ENCODE measurements around the gene FFAR1.

The FFAR1 gene

DNA sequence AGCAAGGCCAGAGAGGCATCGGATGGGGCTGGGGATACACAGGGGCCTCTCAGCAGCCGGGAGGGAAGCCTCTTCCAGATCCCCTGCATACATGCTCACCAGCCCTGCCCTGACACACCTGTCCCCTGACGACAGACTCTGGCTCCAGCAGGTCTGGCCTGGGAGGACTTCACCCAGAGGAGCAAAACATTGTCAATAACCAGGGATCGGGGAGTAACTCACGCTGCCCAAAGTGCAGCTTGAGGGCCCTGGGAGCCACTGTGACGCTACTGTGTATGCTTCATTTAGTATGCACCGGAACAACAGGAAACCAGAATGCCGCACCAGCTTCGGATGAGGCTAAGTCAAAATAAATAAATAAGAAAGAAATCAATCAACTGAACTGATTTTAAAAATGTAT, 31.1 kb upstream of the FFAR1 start:
- FAIRE-seq (no peak), DNase-seq (ENCODE audit: insufficient read length) (no peak)
- TF ChIP-seq POLR2AphosphoS5 (IDR thresholded peaks at IDR 0.05; ENCODE audit: low read depth, low read length) = no peak
- TF ChIP-seq POLR2A (IDR thresholded peaks at IDR 0.05; ENCODE audit: low read depth, low read length) = no peak
- TF ChIP-seq TAF1 (IDR thresholded peaks at IDR 0.05; ENCODE audit: borderline replicate concordance, low read depth, low read length) = no peak

DNA sequence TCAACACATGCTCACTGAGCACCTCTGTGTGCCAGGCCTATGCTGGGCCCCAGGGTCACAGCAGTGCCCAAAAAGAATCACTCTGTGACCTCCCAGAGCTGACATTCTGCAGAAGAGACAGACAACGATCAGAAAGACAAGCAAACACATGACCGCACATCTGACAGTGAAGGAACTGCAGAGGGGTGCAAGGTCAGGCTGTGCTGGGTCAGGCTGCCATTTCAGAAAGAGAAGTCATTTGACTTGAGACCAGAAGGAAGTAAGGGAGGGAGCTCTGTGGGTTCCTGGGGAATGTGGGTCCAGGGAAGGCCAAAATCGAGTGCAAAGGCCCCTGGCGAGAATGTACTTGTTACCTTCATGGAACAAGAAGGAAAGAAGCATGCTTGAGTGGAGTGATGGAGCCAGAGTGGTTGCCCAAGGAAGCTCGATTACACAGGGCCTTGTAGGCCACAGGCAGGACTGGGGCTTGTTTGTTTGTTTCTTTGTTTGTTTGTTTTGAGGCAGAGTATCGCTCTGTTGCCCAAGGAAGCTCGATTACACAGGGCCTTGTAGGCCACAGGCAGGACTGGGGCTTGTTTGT, 30.1 kb upstream of the FFAR1 start:
- DNase-seq (ENCODE audit: insufficient read length) (no peak), FAIRE-seq (peak; percentile 40)

DNA sequence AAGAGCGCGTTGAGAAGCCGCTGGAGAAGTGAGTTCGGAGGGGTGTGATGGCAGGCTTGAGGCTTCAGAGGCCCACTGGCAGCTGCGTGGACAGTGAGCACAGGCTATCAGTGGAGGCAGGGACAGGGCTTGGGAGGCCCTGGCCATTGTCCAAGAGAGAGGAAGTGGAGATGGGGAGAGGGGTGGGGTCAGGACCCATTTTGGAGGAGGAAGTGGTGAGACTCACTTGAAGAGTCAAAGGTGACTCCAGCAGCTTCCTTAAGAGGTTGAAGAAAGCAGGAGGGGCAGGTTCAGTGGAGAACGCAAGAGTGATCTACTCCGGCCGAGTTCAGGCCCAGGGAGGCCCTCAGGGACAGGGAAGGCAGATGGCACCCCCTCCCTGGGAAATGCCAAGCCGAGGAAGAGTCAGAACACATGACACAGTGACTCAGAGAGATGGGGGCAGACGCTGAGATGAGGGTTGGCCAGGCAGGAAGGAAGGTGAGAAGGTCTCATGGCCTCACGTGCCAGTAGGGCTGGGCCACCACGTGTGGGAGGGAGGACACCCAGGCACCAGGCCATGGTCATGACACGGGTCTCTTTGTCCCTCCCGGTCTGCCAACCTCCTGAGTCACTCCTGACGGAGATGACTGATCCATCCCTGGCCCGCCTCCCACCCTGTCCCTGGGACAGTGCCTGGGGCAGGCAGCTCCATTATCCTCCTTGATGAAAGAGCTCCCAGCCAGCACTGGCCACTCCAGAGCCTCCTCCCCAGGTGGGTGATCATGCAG, 28.8 kb upstream of the FFAR1 start:
- TF ChIP-seq POLR2AphosphoS5 (IDR thresholded peaks at IDR 0.05; ENCODE audit: low read depth, low read length) (no peak), TAF1 (IDR thresholded peaks at IDR 0.05; ENCODE audit: borderline replicate concordance, low read depth, low read length) (no peak), POLR2A (IDR thresholded peaks at IDR 0.05; ENCODE audit: low read depth, low read length) (no peak)
- FAIRE-seq (peak; percentile 48), DNase-seq (ENCODE audit: insufficient read length) (peak; percentile 13)

More for the DNA sequence above, 30.1 kb upstream of the FFAR1 start:
- TF ChIP-seq POLR2AphosphoS5 (IDR thresholded peaks at IDR 0.05; ENCODE audit: low read depth, low read length) = no peak
- no peak for TF ChIP-seq POLR2A (IDR thresholded peaks at IDR 0.05; ENCODE audit: low read depth, low read length)
- no peak for TF ChIP-seq TAF1 (IDR thresholded peaks at IDR 0.05; ENCODE audit: borderline replicate concordance, low read depth, low read length)

- TF ChIP-seq POLR2AphosphoS5 (IDR thresholded peaks at IDR 0.05; ENCODE audit: low read depth, low read length) (no peak), POLR2A (IDR thresholded peaks at IDR 0.05; ENCODE audit: low read depth, low read length) (no peak), TAF1 (IDR thresholded peaks at IDR 0.05; ENCODE audit: borderline replicate concordance, low read depth, low read length) (no peak)
- DNase-seq (ENCODE audit: insufficient read length) (no peak), FAIRE-seq (peak; percentile 72)
Measured at GRCh38 chr19:35320065-35320713, 27.5 kb upstream of the FFAR1 start.

DNA sequence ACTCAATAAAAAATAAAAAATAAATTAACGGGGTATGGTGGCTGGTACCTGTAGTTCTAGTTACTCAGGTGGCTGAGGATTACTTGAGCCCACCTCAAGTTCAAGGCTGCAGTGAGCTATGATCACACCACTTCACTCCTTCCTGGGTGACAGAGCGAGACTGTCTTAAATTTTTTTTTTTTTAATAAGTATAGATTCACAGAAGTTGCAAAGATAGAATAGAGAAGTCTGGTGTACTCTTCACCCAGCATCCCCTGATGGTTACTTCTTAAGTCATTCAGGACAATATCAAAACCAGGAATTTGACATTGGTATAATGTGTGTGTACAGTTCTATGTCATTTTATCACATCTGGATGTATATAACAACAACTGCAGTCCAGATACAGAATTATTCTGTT, 26.4 kb upstream of the FFAR1 start:
- TF ChIP-seq POLR2A (IDR thresholded peaks at IDR 0.05; ENCODE audit: low read depth, low read length) (no peak), TAF1 (IDR thresholded peaks at IDR 0.05; ENCODE audit: borderline replicate concordance, low read depth, low read length) (no peak), POLR2AphosphoS5 (IDR thresholded peaks at IDR 0.05; ENCODE audit: low read depth, low read length) (no peak)
- no peak for DNase-seq (ENCODE audit: insufficient read length)
- no peak for FAIRE-seq

DNA sequence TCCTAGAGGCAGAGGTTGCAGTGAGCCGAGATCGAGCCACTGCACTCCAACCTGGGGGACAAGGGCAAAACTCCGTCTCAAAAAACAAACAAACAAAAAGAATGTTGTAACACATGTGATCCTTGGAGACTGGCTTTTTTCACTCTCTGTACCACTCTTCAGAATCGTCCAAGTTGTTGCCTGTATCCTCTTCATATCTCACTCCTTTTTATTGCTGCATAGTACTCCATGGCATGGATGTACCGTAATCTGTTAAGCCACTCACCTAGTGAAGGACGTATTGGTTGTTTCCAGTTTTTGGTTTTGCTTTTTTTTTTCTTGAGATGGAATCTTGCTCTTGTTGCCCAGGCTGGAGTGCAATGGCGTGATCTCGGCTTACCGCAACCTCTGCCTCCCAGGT, 25.7 kb upstream of the FFAR1 start:
- FAIRE-seq = no peak
- DNase-seq (ENCODE audit: insufficient read length) = no peak
- TF ChIP-seq POLR2A (IDR thresholded peaks at IDR 0.05; ENCODE audit: low read depth, low read length) (no peak), POLR2AphosphoS5 (IDR thresholded peaks at IDR 0.05; ENCODE audit: low read depth, low read length) (no peak), TAF1 (IDR thresholded peaks at IDR 0.05; ENCODE audit: borderline replicate concordance, low read depth, low read length) (no peak)

DNA sequence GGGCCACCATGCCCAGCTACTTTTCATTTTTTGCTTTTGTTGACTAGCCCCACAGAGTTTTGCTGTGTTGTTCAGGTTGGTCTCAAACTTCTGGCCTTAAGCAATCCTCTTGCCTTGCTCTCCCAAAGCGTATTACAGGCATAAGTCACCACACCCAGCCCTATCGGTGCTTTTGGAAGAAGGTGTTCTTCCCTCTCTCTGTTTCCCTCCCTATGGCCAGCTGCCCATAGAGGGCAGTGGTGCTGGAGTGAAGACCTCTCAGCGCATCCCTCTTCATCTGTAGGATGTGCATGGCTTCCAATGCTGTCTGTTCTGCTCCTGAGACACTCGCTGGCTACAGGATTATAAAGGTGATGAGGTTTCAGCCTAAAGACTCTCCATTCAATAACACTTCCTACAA, 20.1 kb upstream of the FFAR1 start:
- peak; percentile 27 for FAIRE-seq
- TF ChIP-seq POLR2A (IDR thresholded peaks at IDR 0.05; ENCODE audit: low read depth, low read length) (no peak), TAF1 (IDR thresholded peaks at IDR 0.05; ENCODE audit: borderline replicate concordance, low read depth, low read length) (no peak)
- no peak for DNase-seq (ENCODE audit: insufficient read length)

GRCh38 chr19:35328851-35329285, 18.8 kb upstream of the FFAR1 start, which contains the start of gene CD22:
Gene CD22, plus strand, starts transcription at chr19:35329187. Its CDS starts 2,854 bp downstream, at chr19:35332041.
- FAIRE-seq (peak; percentile 97), DNase-seq (ENCODE audit: insufficient read length) (peak; percentile 58)
- TF ChIP-seq POLR2AphosphoS5 (IDR thresholded peaks at IDR 0.05; ENCODE audit: low read depth, low read length) (peak; percentile 97), TAF1 (IDR thresholded peaks at IDR 0.05; ENCODE audit: borderline replicate concordance, low read depth, low read length) (peak; percentile 79; the same call in 1 of the 2 replicates), POLR2A (IDR thresholded peaks at IDR 0.05; ENCODE audit: low read depth, low read length) (peak; percentile 97)

- FAIRE-seq (no peak), DNase-seq (ENCODE audit: insufficient read length) (peak; percentile 19)
- TF ChIP-seq POLR2A (IDR thresholded peaks at IDR 0.05; ENCODE audit: low read depth, low read length) (no peak), POLR2AphosphoS5 (IDR thresholded peaks at IDR 0.05; ENCODE audit: low read depth, low read length) (no peak)
Measured at GRCh38 chr19:35329323-35329722, 18.4 kb upstream of the FFAR1 start.

- TF ChIP-seq POLR2A (IDR thresholded peaks at IDR 0.05; ENCODE audit: low read depth, low read length) (peak; percentile 67), TAF1 (IDR thresholded peaks at IDR 0.05; ENCODE audit: borderline replicate concordance, low read depth, low read length) (0 out of 2 replicates have a peak, but pooled peaks have one; percentile 54), POLR2AphosphoS5 (IDR thresholded peaks at IDR 0.05; ENCODE audit: low read depth, low read length) (peak; percentile 69)
- FAIRE-seq = peak; percentile 98
- DNase-seq (ENCODE audit: insufficient read length) = no peak
Measured at GRCh38 chr19:35330475-35330874, 17.2 kb upstream of the FFAR1 start.

GRCh38 chr19:35331551-35332214, 16.0 kb upstream of the FFAR1 start:
- FAIRE-seq (peak; percentile 88), DNase-seq (ENCODE audit: insufficient read length) (no peak)
- peak; percentile 49 for TF ChIP-seq POLR2AphosphoS5 (IDR thresholded peaks at IDR 0.05; ENCODE audit: low read depth, low read length)
- no peak for TF ChIP-seq TAF1 (IDR thresholded peaks at IDR 0.05; ENCODE audit: borderline replicate concordance, low read depth, low read length)
- TF ChIP-seq POLR2A (IDR thresholded peaks at IDR 0.05; ENCODE audit: low read depth, low read length) = peak; percentile 47

Measured in GM12892 (cell line).